Measurements from ENCODE around the gene NENF.

NENF gene

DNA sequence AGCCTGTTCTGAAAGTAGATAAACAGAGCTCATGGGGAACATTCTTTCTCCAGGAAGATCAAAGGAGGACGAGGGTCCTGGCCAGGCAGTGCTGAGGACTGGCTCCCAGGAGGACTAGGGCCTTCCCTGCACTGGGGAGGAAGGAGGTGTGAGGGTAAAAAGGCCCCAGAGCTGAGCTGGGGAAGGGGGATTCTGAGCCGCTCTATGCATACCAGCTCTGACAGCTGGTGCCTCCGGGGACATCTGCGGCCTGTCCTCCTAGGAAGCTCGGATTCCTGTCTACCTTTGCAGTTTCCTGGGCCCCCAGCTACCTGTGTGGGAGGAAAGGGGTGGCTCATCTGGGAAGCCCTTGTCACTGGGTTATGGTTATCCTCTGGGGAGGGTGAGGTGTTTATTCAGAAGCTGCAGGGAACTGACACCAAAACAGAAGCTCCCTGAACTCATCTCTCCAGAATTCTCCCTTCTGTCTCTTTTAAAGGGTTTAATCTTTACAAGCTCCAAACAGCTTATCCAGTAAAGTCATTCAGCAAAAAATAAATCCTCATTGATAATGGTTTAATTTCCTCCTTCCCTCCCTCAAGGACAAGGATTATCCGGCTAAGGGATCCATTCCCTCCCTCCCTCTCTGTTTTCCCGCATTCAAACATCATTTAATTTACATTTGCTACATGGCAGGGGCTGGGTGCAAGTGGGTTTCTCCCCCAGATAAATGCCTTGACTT is 31.0 kb downstream of the NENF start:
- Histone ChIP-seq H3K79me2 (ENCODE audit: insufficient read depth, low read depth) (no peaks in the 10 kb centered on the region), H3K9ac (no peak overlapping the region), H3K27me3 (ENCODE audit: insufficient read depth, low read depth) (no peaks in the 10 kb centered on the region), H4K20me1 (ENCODE audit: insufficient read depth) (no peaks in the 10 kb centered on the region), H3K4me3 (IDR thresholded peaks at IDR 0.05; ENCODE audit: insufficient read depth, low read depth, low read length) (no peak overlapping the region), H2AFZ (ENCODE audit: low read depth) (no peak overlapping the region), H3K36me3 (ENCODE audit: insufficient read depth) (no peaks in the 10 kb centered on the region), H3K27ac (no peak overlapping the region), H3K4me1 (ENCODE audit: low read depth, poor library complexity, severe bottlenecking) (peaks cover 3% of the 10 kb centered on the region), H3K4me2 (no peak overlapping the region)
- TF ChIP-seq, protein P1, sequence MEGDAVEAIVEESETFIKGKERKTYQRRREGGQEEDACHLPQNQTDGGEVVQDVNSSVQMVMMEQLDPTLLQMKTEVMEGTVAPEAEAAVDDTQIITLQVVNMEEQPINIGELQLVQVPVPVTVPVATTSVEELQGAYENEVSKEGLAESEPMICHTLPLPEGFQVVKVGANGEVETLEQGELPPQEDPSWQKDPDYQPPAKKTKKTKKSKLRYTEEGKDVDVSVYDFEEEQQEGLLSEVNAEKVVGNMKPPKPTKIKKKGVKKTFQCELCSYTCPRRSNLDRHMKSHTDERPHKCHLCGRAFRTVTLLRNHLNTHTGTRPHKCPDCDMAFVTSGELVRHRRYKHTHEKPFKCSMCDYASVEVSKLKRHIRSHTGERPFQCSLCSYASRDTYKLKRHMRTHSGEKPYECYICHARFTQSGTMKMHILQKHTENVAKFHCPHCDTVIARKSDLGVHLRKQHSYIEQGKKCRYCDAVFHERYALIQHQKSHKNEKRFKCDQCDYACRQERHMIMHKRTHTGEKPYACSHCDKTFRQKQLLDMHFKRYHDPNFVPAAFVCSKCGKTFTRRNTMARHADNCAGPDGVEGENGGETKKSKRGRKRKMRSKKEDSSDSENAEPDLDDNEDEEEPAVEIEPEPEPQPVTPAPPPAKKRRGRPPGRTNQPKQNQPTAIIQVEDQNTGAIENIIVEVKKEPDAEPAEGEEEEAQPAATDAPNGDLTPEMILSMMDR (conservative IDR thresholded peaks at IDR 0.05; ENCODE audit: low read depth, low read length), result no peak

DNA sequence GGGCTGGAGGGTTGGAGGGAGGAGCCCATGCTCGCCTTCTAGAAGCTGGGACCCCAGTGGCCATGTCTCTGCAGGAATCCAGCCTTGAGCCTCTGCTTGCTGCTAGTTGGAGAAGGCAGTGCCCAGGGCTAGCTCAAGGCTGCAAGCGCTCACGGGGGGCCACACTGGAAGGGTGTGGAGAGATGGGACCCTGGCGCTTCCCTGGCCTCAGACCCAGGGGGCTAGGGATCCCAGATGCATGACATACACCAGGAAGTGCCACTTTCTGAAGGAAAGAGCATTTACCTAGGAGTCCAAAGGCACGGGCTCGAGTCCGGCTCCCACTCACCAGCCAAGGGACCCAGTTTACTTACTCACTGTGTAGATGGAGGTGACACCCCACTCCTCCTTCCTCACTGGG is 32.6 kb downstream of the NENF start:
- Histone ChIP-seq H3K27ac (no peak overlapping the region), H3K9ac (no peak overlapping the region), H3K79me2 (ENCODE audit: insufficient read depth, low read depth) (no peaks in the 10 kb centered on the region), H3K36me3 (ENCODE audit: insufficient read depth) (no peaks in the 10 kb centered on the region), H3K4me3 (IDR thresholded peaks at IDR 0.05; ENCODE audit: insufficient read depth, low read depth, low read length) (no peak overlapping the region), H2AFZ (ENCODE audit: low read depth) (no peak overlapping the region), H3K27me3 (ENCODE audit: insufficient read depth, low read depth) (no peaks in the 10 kb centered on the region), H3K4me1 (ENCODE audit: low read depth, poor library complexity, severe bottlenecking) (peaks cover 3% of the 10 kb centered on the region), H3K4me2 (no peak overlapping the region), H4K20me1 (ENCODE audit: insufficient read depth) (no peaks in the 10 kb centered on the region)
- TF ChIP-seq, protein P1 (conservative IDR thresholded peaks at IDR 0.05; ENCODE audit: low read depth, low read length), result no peak

DNA sequence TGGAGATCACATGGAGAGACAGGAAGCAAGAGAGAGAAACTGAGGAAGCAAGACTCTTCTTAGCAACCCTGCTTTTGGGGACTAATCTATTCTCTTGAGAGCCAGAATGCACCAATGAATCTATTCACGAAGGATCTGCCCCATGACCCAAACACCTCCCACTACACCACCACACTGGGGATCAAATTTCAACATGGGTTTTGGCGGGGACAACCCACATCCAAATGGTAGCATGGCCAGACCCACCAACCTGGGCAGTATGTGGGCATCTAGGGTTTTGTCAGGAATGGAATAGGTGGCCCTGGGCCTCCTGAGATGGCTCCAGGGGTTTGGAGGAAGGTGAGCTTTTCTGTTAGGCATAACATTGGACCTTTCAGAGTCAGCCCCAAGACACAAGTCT is 33.7 kb downstream of the NENF start:
- TF ChIP-seq, protein P1 (conservative IDR thresholded peaks at IDR 0.05; ENCODE audit: low read depth, low read length), result no peak
- no peaks in the 10 kb centered on the region for H3K79me2 ChIP-seq (ENCODE audit: insufficient read depth, low read depth)
- H2AFZ ChIP-seq (ENCODE audit: low read depth), result no peak overlapping the region
- H3K27me3 ChIP-seq (ENCODE audit: insufficient read depth, low read depth), result no peaks in the 10 kb centered on the region
- H3K9ac ChIP-seq, result no peak overlapping the region
- peaks cover 3% of the 10 kb centered on the region for H3K4me1 ChIP-seq (ENCODE audit: low read depth, poor library complexity, severe bottlenecking)
- H4K20me1 ChIP-seq (ENCODE audit: insufficient read depth), result no peaks in the 10 kb centered on the region
- no peaks in the 10 kb centered on the region for H3K36me3 ChIP-seq (ENCODE audit: insufficient read depth)
- H3K4me3 ChIP-seq (IDR thresholded peaks at IDR 0.05; ENCODE audit: insufficient read depth, low read depth, low read length), result no peak overlapping the region
- no peak overlapping the region for H3K27ac ChIP-seq
- no peak overlapping the region for H3K4me2 ChIP-seq

DNA sequence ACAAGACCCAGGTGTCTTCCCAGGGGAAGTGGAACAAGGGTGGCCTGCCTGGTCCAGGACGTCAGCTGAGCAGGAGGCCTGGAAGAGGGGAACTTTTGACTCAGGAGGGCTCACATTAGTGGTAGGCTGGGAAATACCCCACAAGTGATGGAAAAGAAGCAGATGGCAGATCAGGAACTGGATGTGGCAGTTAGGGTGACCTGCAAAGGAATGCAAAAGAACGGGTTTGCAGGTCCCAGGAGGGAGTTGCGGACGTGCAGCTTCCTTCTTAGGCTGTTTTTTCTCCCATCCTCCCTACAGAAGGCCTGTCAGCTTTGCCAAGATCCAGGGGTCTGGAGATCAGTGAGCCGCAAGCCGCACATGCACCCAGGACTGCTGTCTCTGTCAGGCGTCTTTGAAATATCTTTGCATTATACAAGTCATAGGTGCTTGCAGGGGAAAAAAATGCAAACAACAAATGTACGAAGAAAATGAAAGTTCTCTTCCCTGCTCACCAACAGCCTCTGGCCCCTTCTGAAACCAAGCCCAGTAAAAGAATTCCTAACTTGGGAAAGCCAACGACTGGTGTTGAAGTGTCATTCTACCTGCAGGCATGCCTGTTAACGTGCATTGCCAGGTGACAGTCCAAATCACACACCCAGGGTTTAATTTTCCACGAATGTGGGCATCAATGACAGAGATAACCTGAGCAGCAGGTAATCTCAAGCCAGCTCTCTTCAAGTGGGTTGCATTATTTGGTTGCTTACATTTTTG is 34.4 kb downstream of the NENF start:
- H2AFZ ChIP-seq (ENCODE audit: low read depth), result no peak overlapping the region
- H3K4me1 ChIP-seq (ENCODE audit: low read depth, poor library complexity, severe bottlenecking), result peaks cover 5% of the 10 kb centered on the region
- H3K36me3 ChIP-seq (ENCODE audit: insufficient read depth), result no peaks in the 10 kb centered on the region
- no peak overlapping the region for H3K4me2 ChIP-seq
- TF ChIP-seq, protein P1 (conservative IDR thresholded peaks at IDR 0.05; ENCODE audit: low read depth, low read length), result no peak
- no peak overlapping the region for H3K27ac ChIP-seq
- H4K20me1 ChIP-seq (ENCODE audit: insufficient read depth), result no peaks in the 10 kb centered on the region
- no peak overlapping the region for H3K4me3 ChIP-seq (IDR thresholded peaks at IDR 0.05; ENCODE audit: insufficient read depth, low read depth, low read length)
- no peaks in the 10 kb centered on the region for H3K79me2 ChIP-seq (ENCODE audit: insufficient read depth, low read depth)
- H3K9ac ChIP-seq, result no peak overlapping the region
- no peaks in the 10 kb centered on the region for H3K27me3 ChIP-seq (ENCODE audit: insufficient read depth, low read depth)
